ENCODE measurements around the gene PRKN. TPM values are rescaled to one million over a fixed set of nuclear protein-coding genes. Genes with fewer than 3 reads are reported as not detected.

PRKN gene
- total RNA-seq, 4 donors from 2014 or later = 4.5 to 12.3 (median 9.0) TPM

DNA sequence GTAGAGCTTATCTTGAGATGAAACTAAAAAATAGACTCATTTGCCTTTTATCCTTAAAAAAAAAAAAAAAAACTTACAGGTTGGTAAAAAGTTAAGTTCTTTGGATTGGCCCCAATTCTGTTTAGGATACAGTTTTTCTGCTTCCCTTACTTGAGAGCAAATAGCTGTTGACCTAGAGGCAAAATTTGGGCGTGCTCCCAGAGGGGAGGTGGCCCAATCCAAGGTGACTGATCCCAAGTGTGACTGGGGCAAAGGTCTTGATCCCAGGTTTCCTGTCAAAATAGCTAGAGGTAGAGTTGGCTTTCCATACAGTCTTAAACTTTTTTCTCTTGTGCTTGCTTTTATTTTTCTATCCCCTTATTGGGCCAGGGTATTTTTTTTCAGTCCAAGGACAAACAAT is 1089.9 kb downstream of the PRKN start:
- no peaks in the 10 kb centered on the region for H3K4me1 ChIP-seq
- in situ Hi-C loops (cut with MboI; ENCODE audit: low pct_ligation_motif_present in 1 of 4, low pct_unique_long_range_greater_than_20kb in 1 of 4, low sequenced_read_pairs in 3 of 4) (no loop called here), intact Hi-C loops (cut with DNase I; ENCODE audit: low total_unique reads) (no loop called here)
- no peak for DNase-seq
- no peaks in the 10 kb centered on the region for H3K36me3 ChIP-seq
- no peaks in the 10 kb centered on the region for H3K9me3 ChIP-seq
- WGBS, 2 donors (ENCODE audit: low coverage in 1 of 2) = 43% methylated on average over 1 of the region's 1 CpG; no CpG with 5 or more reads in 1 of the 2 donors
- TF ChIP-seq EP300 (IDR thresholded peaks at IDR 0.05; ENCODE audit: low read depth) = no peak
- TF ChIP-seq POLR2A (IDR thresholded peaks at IDR 0.05) = no peak
- TF ChIP-seq CTCF (IDR thresholded peaks at IDR 0.05) = no peak
- no peak for TF ChIP-seq POLR2AphosphoS5 (IDR thresholded peaks at IDR 0.05)
- no peak overlapping the region for H3K27ac ChIP-seq
- no peaks in the 10 kb centered on the region for H3K27me3 ChIP-seq
- no peak overlapping the region for H3K4me3 ChIP-seq

DNA sequence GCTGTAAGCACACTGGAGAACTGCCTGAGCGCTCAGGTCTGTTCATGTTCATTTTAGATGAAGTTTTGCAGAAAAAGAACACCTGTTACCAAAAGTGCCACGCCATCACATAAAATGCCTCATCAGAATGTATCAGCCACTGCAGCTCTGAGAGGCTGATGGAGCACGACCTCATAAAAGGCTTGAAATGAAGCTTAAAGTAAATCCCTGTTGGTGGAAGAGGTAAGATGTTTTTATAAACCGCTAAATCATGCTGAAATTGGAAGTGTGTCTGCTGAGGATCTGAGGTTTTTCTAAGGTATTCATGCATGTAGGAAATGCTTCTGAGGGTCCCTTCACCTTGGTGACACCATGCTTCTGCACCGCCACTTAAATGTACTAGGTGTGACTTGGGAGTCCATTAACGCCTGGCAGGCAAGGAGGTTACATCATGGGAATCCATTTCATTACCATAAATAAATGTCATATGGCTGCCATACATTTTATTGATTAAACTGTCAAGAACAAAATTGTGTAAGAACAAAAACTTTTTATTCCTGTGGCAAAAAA is 1090.6 kb downstream of the PRKN start:
- in situ Hi-C loops (cut with MboI; ENCODE audit: low pct_ligation_motif_present in 1 of 4, low pct_unique_long_range_greater_than_20kb in 1 of 4, low sequenced_read_pairs in 3 of 4) (no loop called here), intact Hi-C loops (cut with DNase I; ENCODE audit: low total_unique reads) (no loop called here)
- no peaks in the 10 kb centered on the region for H3K36me3 ChIP-seq
- no peak overlapping the region for H3K27ac ChIP-seq
- WGBS, 2 donors (ENCODE audit: low coverage in 1 of 2) = 79 to 83% methylated on average over 5 to 6 of the region's 6 CpGs
- no peak for TF ChIP-seq POLR2A (IDR thresholded peaks at IDR 0.05)
- TF ChIP-seq POLR2AphosphoS5 (IDR thresholded peaks at IDR 0.05) = no peak
- no peak for TF ChIP-seq EP300 (IDR thresholded peaks at IDR 0.05; ENCODE audit: low read depth)
- no peak for TF ChIP-seq CTCF (IDR thresholded peaks at IDR 0.05)
- no peak overlapping the region for H3K4me3 ChIP-seq
- no peaks in the 10 kb centered on the region for H3K4me1 ChIP-seq
- H3K9me3 ChIP-seq = no peaks in the 10 kb centered on the region
- no peaks in the 10 kb centered on the region for H3K27me3 ChIP-seq
- no peak for DNase-seq

GRCh38 chr6:161635975-161636374 is 1091.6 kb downstream of the PRKN start:
- Histone ChIP-seq H3K4me3 (no peak overlapping the region), H3K27ac (no peak overlapping the region), H3K4me1 (no peaks in the 10 kb centered on the region), H3K9me3 (no peaks in the 10 kb centered on the region), H3K36me3 (no peaks in the 10 kb centered on the region), H3K27me3 (no peaks in the 10 kb centered on the region)
- TF ChIP-seq POLR2A (IDR thresholded peaks at IDR 0.05) (no peak), CTCF (IDR thresholded peaks at IDR 0.05) (no peak), EP300 (IDR thresholded peaks at IDR 0.05; ENCODE audit: low read depth) (no peak), POLR2AphosphoS5 (IDR thresholded peaks at IDR 0.05) (no peak)
- no peak for DNase-seq
- in situ Hi-C loops (cut with MboI; ENCODE audit: low pct_ligation_motif_present in 1 of 4, low pct_unique_long_range_greater_than_20kb in 1 of 4, low sequenced_read_pairs in 3 of 4) (no loop called here), intact Hi-C loops (cut with DNase I; ENCODE audit: low total_unique reads) (no loop called here)
- WGBS, 2 donors (ENCODE audit: low coverage in 1 of 2) = 75% methylated on average over 6 of the region's 6 CpGs; no CpG with 5 or more reads in 1 of the 2 donors

DNA sequence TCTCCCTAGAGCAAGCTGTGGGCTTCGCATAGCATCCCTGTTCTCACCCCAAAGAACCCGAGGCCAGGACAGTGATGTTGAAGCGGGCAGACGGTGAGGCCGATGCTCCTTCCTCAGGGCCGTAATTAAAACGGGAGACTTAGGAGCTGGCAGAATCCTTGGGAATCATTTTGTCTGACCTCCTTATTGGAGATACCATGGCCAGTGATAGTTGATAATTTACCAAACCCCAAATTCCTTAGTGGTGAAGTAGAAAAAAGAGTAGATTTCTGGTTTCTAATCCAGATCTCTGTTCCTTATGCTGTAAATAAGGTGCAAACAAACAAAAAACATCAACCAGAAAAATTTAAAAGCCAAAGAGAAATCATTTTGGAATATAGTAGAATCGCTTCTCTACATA is 1092.7 kb downstream of the PRKN start:
- WGBS, 2 donors (ENCODE audit: low coverage in 1 of 2) = 91 to 100% methylated on average over 8 of the region's 8 CpGs
- intact Hi-C loops (cut with DNase I; ENCODE audit: low total_unique reads) = no loop called here

More for the DNA sequence above, 1092.7 kb downstream of the PRKN start:
- no peak overlapping the region for H3K4me3 ChIP-seq
- DNase-seq = no peak
- no peaks in the 10 kb centered on the region for H3K9me3 ChIP-seq
- TF ChIP-seq CTCF (IDR thresholded peaks at IDR 0.05) (no peak), EP300 (IDR thresholded peaks at IDR 0.05; ENCODE audit: low read depth) (no peak)
- no peaks in the 10 kb centered on the region for H3K36me3 ChIP-seq
- no peaks in the 10 kb centered on the region for H3K27me3 ChIP-seq
- in situ Hi-C loops (cut with MboI; ENCODE audit: low pct_ligation_motif_present in 1 of 4, low pct_unique_long_range_greater_than_20kb in 1 of 4, low sequenced_read_pairs in 3 of 4) = no loop called here
- H3K27ac ChIP-seq = no peak overlapping the region
- H3K4me1 ChIP-seq = no peaks in the 10 kb centered on the region
